Measurements from ENCODE around the gene SF3A2.

SF3A2 gene

GRCh38 chr19:2286402-2287140 lies 49.9 kb downstream of the SF3A2 start:
- H3K27ac ChIP-seq: no peak overlapping the region
- H3K4me3 ChIP-seq: no peak overlapping the region
- no peak for DNase-seq (ENCODE audit: low spot score)
- no peak for TF ChIP-seq CTCF (IDR thresholded peaks at IDR 0.05)

- Histone ChIP-seq H3K4me3 (no peak overlapping the region), H3K27ac (no peak overlapping the region)
- DNase-seq (ENCODE audit: low spot score): no peak
- TF ChIP-seq CTCF (IDR thresholded peaks at IDR 0.05): no peak
Measured at GRCh38 chr19:2287585-2288337, 51.1 kb downstream of the SF3A2 start.

- no peak overlapping the region for H3K27ac ChIP-seq
- no peak overlapping the region for H3K4me3 ChIP-seq
- TF ChIP-seq CTCF (IDR thresholded peaks at IDR 0.05): no peak
- no peak for DNase-seq (ENCODE audit: low spot score)
Measured at GRCh38 chr19:2288338-2288817, 51.8 kb downstream of the SF3A2 start.

GRCh38 chr19:2288818-2289713 lies 52.4 kb downstream of the SF3A2 start:
- Histone ChIP-seq H3K27ac (peak overlapping the region in 1 of 2 donors; percentile 35), H3K4me3 (peak overlapping the region; percentile 71)
- TF ChIP-seq CTCF (IDR thresholded peaks at IDR 0.05): no peak
- no peak for DNase-seq (ENCODE audit: low spot score)

- H3K27ac ChIP-seq: peak overlapping the region in 1 of 2 donors; percentile 60
- peak overlapping the region; percentile 71 for H3K4me3 ChIP-seq
- DNase-seq (ENCODE audit: low spot score): no peak
- no peak for TF ChIP-seq CTCF (IDR thresholded peaks at IDR 0.05)
Measured at GRCh38 chr19:2289714-2290435, 53.3 kb downstream of the SF3A2 start.

GRCh38 chr19:2290441-2291184 lies 54.0 kb downstream of the SF3A2 start:
- Histone ChIP-seq H3K4me3 (peak overlapping the region; percentile 71), H3K27ac (peak overlapping the region in 1 of 2 donors; percentile 60)

More at GRCh38 chr19:2290441-2291184, 54.0 kb downstream of the SF3A2 start:
- TF ChIP-seq CTCF (IDR thresholded peaks at IDR 0.05): no peak
- DNase-seq (ENCODE audit: low spot score): no peak

All from coronary artery (tissue), 2 donors.